NCI-H446 treated with DMSO at 0.1 percent for 48 hours (cell line): ENCODE results near the gene RBM18.

Experiments
- DNase-seq: peaks from one replicate; lab custom pipeline; 2025; lab: John Stamatoyannopoulos, UW

The RBM18 gene

GRCh38 chr9:122264360-122265148 lies at the start of gene RBM18, which contains the start of gene MRRF:
Gene RBM18, minus strand, starts transcription at chr9:122264840. Its CDS starts 3,348 bp downstream, at chr9:122261492.
Gene MRRF, plus strand, starts transcription at chr9:122264882. Its CDS starts 6,010 bp downstream, at chr9:122270892.
- peak; percentile 53 for DNase-seq

GRCh38 chr9:122314165-122314564 lies 49.5 kb upstream of the RBM18 start:
- DNase-seq, result peak; percentile 13

- DNase-seq, result no peak
Measured at GRCh38 chr9:122309861-122310260, 45.2 kb upstream of the RBM18 start.

GRCh38 chr9:122307925-122308324 lies 43.3 kb upstream of the RBM18 start:
- no peak for DNase-seq

- no peak for DNase-seq
Measured at GRCh38 chr9:122307061-122307460, 42.4 kb upstream of the RBM18 start.

- DNase-seq, result no peak
Measured at GRCh38 chr9:122302237-122303093, 37.8 kb upstream of the RBM18 start.

- no peak for DNase-seq
Measured at GRCh38 chr9:122297512-122297911, 32.9 kb upstream of the RBM18 start.

GRCh38 chr9:122294531-122294930 lies 29.9 kb upstream of the RBM18 start:
- DNase-seq, result no peak

GRCh38 chr9:122291458-122291857 lies 26.8 kb upstream of the RBM18 start:
- no peak for DNase-seq

GRCh38 chr9:122287214-122287720 lies 22.6 kb upstream of the RBM18 start:
- no peak for DNase-seq

GRCh38 chr9:122286764-122287163 lies 22.1 kb upstream of the RBM18 start:
- no peak for DNase-seq

- no peak for DNase-seq
Measured at GRCh38 chr9:122281368-122281767, 16.7 kb upstream of the RBM18 start.

- DNase-seq, result no peak
Measured at GRCh38 chr9:122277285-122277897, 12.8 kb upstream of the RBM18 start.

- DNase-seq, result no peak
Measured at GRCh38 chr9:122276096-122276495, 11.5 kb upstream of the RBM18 start.

- DNase-seq, result no peak
Measured at GRCh38 chr9:122274055-122274454, 9.4 kb upstream of the RBM18 start.

GRCh38 chr9:122268041-122268814 lies 3.6 kb upstream of the RBM18 start:
- no peak for DNase-seq

GRCh38 chr9:122265149-122265915 lies 692 bp upstream of the RBM18 start:
- no peak for DNase-seq

GRCh38 chr9:122263699-122264349 lies 816 bp downstream of the RBM18 start:
- no peak for DNase-seq

GRCh38 chr9:122262073-122262472 lies 2.6 kb downstream of the RBM18 start:
- DNase-seq, result no peak

- DNase-seq, result peak; percentile 1
Measured at GRCh38 chr9:122261469-122261881, 3.2 kb downstream of the RBM18 start.
